Activated CD4-positive, alpha-beta T cell treated with anti-CD3 and anti-CD28 coated beads, Interleukin-2, amount 10 ng/mL, durations not matched to agents 24 days and 14 days (primary cell): Measurements from ENCODE around the gene C6orf132. TPM values are rescaled to one million over a fixed set of nuclear protein-coding genes. Genes with fewer than 3 reads are reported as not detected.

Source experiments
- DNase-seq: peaks from one replicate; pipeline ENCODE4 v3.0.0; 2022
- H3K27ac Mint-ChIP-seq: one replicate; pipeline ENCODE4 v1.8.0; 2022; ENCODE audit warnings: mild to moderate bottlenecking, mixed read lengths
- H3K27me3 Mint-ChIP-seq: one replicate; pipeline ENCODE4 v1.8.0; 2022; ENCODE audit warnings: mixed read lengths
- H3K36me3 Mint-ChIP-seq: one replicate; pipeline ENCODE4 v1.8.0; 2022; ENCODE audit warnings: low read depth, mild to moderate bottlenecking, mixed read lengths
- H3K4me1 Mint-ChIP-seq: one replicate; pipeline ENCODE4 v1.8.0; 2021; ENCODE audit warnings: mixed read lengths
- H3K4me3 Mint-ChIP-seq: one replicate; pipeline ENCODE4 v1.8.0; 2022; ENCODE audit warnings: mild to moderate bottlenecking, moderate library complexity, mixed read lengths
- H3K9me3 Mint-ChIP-seq: one replicate; pipeline ENCODE4 v1.8.0; 2021; ENCODE audit warnings: mixed read lengths
- intact Hi-C: fragments of 100-400 bp; cut with micrococcal nuclease; formaldehyde crosslinking; loops from one replicate; pipeline ENCODE4 v1.15.1; 2023
- total RNA-seq: library from RNA; stranded (reverse); gene quantifications from 2 replicates; pipeline ENCODE4 v1.2.3, GENCODE V29; 2022

Gene C6orf132
- total RNA-seq, 1 donor from 2014 or later = 0.40 TPM

DNA sequence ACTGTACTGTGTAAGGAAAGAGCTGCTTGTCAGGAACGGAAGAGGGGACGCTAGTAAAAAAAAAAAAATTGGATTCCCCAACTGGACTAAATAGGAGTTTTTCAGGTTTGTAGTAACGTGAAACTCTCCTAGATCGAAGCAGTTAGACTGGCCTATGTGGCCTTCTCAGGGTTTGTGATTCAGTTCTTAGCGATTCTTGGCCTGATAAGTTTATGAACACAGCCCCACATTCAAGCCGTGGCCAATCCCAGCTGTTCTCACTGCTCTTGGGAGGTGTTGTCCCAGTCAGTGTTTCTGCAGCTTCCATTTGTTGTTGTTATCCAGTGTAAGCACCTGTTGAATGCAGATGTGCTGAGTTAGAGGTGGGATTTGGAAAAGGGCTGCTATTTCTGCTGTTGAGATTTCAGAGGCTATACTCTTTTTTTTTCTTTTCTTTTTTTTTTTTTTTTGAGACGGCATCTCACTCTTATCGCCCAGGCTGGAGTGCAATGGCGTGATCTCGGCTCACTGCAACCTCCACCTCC, 62.4 kb downstream of the C6orf132 start:
- no peak overlapping the region for H3K27ac Mint-ChIP-seq
- peaks cover 26% of the 10 kb centered on the region for H3K36me3 Mint-ChIP-seq
- DNase-seq = no peak
- H3K4me1 Mint-ChIP-seq = peaks cover 3% of the 10 kb centered on the region
- H3K9me3 Mint-ChIP-seq = no peaks in the 10 kb centered on the region
- intact Hi-C loops = no loop called here
- no peaks in the 10 kb centered on the region for H3K27me3 Mint-ChIP-seq
- no peak overlapping the region for H3K4me3 Mint-ChIP-seq

- no peaks in the 10 kb centered on the region for H3K9me3 Mint-ChIP-seq
- DNase-seq = no peak
- H3K36me3 Mint-ChIP-seq = peaks cover 36% of the 10 kb centered on the region
- H3K27ac Mint-ChIP-seq = no peak overlapping the region
- intact Hi-C loops = no loop called here
- peaks cover 3% of the 10 kb centered on the region for H3K4me1 Mint-ChIP-seq
- no peak overlapping the region for H3K4me3 Mint-ChIP-seq
- no peaks in the 10 kb centered on the region for H3K27me3 Mint-ChIP-seq
Observed at GRCh38 chr6:42078386-42078785, 64.0 kb downstream of the C6orf132 start.

GRCh38 chr6:42075159-42075838, 67.1 kb downstream of the C6orf132 start:
- Mint-ChIP-seq H3K27ac (no peak overlapping the region), H3K4me1 (peaks cover 8% of the 10 kb centered on the region), H3K9me3 (no peaks in the 10 kb centered on the region), H3K27me3 (no peaks in the 10 kb centered on the region), H3K36me3 (peaks cover 38% of the 10 kb centered on the region), H3K4me3 (no peak overlapping the region)
- intact Hi-C loops = loop anchor here (1.0 kb wide), 2 partner anchors 29 to 91 kb away; no protein-coding TSS in a partner anchor
- peak; percentile 88 for DNase-seq

GRCh38 chr6:42073287-42073686, 69.1 kb downstream of the C6orf132 start:
- H3K27ac Mint-ChIP-seq = peak overlapping the region; percentile 30
- no peaks in the 10 kb centered on the region for H3K9me3 Mint-ChIP-seq
- no peaks in the 10 kb centered on the region for H3K27me3 Mint-ChIP-seq
- no peak overlapping the region for H3K4me3 Mint-ChIP-seq
- peaks cover 35% of the 10 kb centered on the region for H3K36me3 Mint-ChIP-seq
- DNase-seq = no peak
- intact Hi-C loops = no loop called here
- peaks cover 8% of the 10 kb centered on the region for H3K4me1 Mint-ChIP-seq

DNA sequence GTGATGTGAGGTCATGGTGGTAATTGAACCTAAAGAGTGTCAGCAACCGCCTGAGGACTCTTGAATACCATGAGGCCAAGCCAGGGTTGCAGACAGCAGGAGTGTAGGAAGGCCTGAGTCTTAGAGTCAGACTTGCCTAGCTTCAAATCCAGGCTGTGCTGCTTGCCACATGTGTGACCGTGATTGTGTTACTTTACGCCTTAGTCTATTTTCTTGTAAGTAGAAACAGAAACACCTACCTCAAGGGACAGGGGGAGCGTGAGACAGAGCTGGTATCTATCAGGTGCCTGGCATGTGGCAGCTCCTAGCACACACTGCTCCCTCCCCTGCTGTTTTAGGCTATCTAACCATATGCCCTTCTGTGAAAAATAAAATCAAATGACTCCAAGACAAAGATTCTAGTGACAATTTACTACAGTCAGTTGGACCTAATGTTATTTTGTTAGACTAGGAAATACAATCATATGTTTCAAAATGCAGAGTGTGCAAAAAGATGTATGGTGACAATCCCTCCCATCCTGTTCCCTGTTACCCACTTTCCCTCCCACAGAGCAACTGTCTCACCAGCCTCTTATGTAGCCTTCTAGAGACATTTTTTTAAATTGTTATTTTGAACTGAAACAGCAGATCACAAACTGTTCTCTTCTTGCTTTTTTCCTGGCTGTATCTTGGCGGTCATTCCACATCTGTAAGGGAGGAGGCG, 70.4 kb downstream of the C6orf132 start:
- Mint-ChIP-seq H3K27me3 (no peaks in the 10 kb centered on the region), H3K36me3 (peaks cover 32% of the 10 kb centered on the region), H3K9me3 (no peaks in the 10 kb centered on the region), H3K4me1 (peaks cover 8% of the 10 kb centered on the region), H3K4me3 (no peak overlapping the region), H3K27ac (peak overlapping the region; percentile 3)
- intact Hi-C loops = no loop called here
- no peak for DNase-seq

DNA sequence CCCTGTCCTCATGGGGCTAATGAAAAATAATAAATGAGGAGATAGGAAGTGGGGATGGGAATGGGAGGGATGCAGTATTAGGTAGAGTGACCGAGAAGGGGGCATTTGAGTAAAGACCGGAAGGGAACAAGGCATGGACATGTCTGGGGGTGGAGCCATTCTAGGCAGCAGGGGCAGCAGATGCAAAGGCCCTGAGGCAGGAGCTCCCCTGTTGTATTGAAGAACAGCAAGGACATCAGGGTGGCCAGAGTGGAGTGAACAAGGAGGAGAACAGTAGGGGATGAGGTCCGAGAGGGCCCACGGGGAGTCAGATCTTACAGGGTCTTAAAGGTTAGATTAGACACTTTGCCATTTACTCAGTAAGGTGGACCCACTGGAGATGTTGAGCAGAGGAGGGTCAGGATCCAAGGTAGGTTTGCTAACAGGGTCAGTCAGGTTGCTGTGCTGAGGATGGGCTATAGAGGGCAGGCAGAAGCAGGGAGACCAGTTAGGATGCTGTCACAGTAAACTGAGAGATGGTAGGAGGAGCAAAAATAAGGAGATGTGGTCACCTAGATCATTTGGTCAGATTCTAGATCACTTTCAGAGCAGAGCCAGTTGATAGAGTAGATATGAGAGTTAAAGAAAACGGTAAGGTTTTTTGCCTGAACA, 73.4 kb downstream of the C6orf132 start:
- H3K36me3 Mint-ChIP-seq = peaks cover 27% of the 10 kb centered on the region
- no peak for DNase-seq
- intact Hi-C loops = no loop called here
- peaks cover 7% of the 10 kb centered on the region for H3K4me1 Mint-ChIP-seq
- H3K27me3 Mint-ChIP-seq = no peaks in the 10 kb centered on the region
- no peaks in the 10 kb centered on the region for H3K9me3 Mint-ChIP-seq
- H3K4me3 Mint-ChIP-seq = no peak overlapping the region
- H3K27ac Mint-ChIP-seq = no peak overlapping the region

DNA sequence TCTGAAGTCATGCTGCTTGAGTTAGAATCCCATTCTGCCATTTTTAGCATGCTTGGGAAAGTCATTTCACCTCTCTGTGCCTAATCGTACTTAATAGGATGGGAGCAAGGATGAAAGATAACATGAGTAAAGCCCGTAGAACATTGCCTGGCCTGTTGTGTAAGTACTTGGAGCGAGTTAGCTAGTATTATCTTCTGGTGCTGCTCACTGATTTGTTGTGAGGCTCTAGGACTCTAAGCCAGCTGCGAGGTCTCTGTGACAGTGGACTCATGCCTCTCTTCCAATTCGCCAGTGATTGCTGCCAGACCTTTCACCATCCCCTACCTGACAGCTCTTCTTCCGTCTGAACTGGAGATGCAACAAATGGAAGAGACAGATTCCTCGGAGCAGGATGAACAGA, 74.2 kb downstream of the C6orf132 start:
- intact Hi-C loops = no loop called here
- H3K27ac Mint-ChIP-seq = no peak overlapping the region
- H3K9me3 Mint-ChIP-seq = no peaks in the 10 kb centered on the region
- H3K36me3 Mint-ChIP-seq = peaks cover 25% of the 10 kb centered on the region
- no peak for DNase-seq
- peaks cover 4% of the 10 kb centered on the region for H3K4me1 Mint-ChIP-seq
- no peaks in the 10 kb centered on the region for H3K27me3 Mint-ChIP-seq
- H3K4me3 Mint-ChIP-seq = no peak overlapping the region

DNA sequence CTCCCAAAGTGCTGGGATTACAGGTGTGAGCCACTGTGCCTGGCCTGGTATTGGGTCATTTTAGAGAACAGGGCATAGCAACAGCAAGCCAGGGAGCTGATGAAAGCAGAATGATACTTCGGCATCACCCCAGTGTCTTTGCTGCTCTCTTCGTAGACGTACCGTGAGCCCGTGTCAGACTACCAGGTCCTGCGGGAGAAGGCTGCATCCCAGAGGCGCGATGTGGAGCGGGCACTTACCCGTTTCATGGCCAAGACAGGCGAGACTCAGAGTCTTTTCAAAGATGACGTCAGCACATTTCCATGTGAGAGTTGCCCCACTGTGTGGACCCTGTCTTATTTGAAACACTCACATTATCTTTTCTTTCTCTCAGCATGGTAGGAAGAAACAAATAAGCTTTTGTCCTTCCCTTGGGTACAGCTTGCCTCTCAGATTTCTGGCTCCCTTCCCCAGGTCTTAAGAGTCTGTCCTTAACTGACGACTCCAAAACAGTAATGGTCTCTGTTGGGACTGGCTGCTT, 76.2 kb downstream of the C6orf132 start:
- no peaks in the 10 kb centered on the region for H3K4me1 Mint-ChIP-seq
- DNase-seq = no peak
- H3K9me3 Mint-ChIP-seq = no peaks in the 10 kb centered on the region
- intact Hi-C loops = no loop called here
- H3K4me3 Mint-ChIP-seq = no peak overlapping the region
- peaks cover 24% of the 10 kb centered on the region for H3K36me3 Mint-ChIP-seq
- no peaks in the 10 kb centered on the region for H3K27me3 Mint-ChIP-seq
- no peak overlapping the region for H3K27ac Mint-ChIP-seq

DNA sequence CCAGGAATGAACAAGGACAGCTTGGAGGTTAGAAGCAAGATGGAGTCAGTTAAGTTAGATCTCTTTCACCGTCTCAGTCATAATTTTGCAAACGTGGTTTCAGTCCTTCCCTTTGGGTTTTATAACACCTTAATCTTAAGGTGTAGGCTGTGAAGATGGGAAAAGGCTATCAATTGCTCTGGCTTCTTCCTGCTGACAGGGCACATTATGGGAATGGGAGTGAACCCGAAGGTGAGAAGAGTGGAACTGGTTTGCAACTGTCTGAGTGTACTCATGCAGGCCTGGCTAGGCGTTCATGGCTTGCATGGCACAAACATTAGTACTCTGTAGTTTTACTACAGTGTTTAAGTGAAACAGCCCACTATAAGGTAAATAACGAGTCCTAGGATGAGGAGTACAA, 82.7 kb downstream of the C6orf132 start:
- peaks cover 4% of the 10 kb centered on the region for H3K9me3 Mint-ChIP-seq
- intact Hi-C loops = no loop called here
- H3K27ac Mint-ChIP-seq = no peak overlapping the region
- no peak for DNase-seq
- H3K36me3 Mint-ChIP-seq = peaks cover 64% of the 10 kb centered on the region
- H3K27me3 Mint-ChIP-seq = no peaks in the 10 kb centered on the region
- peaks cover 7% of the 10 kb centered on the region for H3K4me1 Mint-ChIP-seq
- H3K4me3 Mint-ChIP-seq = no peak overlapping the region

GRCh38 chr6:42053601-42054000, 88.8 kb downstream of the C6orf132 start:
- peaks cover 37% of the 10 kb centered on the region for H3K4me1 Mint-ChIP-seq
- intact Hi-C loops = loop anchor here (5.0 kb wide), 1 partner anchor 509 kb away; the partner anchor contains the start of gene UBR2
- peaks cover 57% of the 10 kb centered on the region for H3K36me3 Mint-ChIP-seq
- no peak overlapping the region for H3K4me3 Mint-ChIP-seq
- H3K27ac Mint-ChIP-seq = no peak overlapping the region
- DNase-seq = no peak
- H3K27me3 Mint-ChIP-seq = no peaks in the 10 kb centered on the region
- no peaks in the 10 kb centered on the region for H3K9me3 Mint-ChIP-seq

DNA sequence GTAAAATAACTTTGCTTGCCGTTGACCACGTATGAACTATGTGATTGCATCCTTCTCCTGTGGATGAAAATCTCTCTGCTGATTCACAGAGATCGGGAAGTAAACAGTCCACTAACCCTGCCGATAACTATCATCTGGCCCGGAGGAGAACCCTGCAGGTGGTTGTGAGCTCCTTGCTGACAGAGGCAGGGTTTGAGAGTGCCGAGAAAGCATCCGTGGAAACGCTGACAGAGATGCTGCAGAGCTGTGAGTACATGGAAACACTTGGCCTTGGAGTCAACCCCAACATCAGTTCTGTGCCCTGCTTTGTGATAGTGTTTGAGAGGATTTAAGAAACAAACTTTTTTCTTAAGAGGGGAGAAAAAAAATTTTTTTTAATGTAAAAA, 91.2 kb downstream of the C6orf132 start:
- Mint-ChIP-seq H3K4me3 (peak overlapping the region; percentile 98), H3K27ac (peak overlapping the region; percentile 75), H3K27me3 (no peaks in the 10 kb centered on the region), H3K9me3 (no peaks in the 10 kb centered on the region), H3K4me1 (peaks cover 58% of the 10 kb centered on the region), H3K36me3 (peaks cover 46% of the 10 kb centered on the region)
- DNase-seq = no peak
- intact Hi-C loops = loop anchor here (5.0 kb wide), 1 partner anchor 511 kb away; the partner anchor contains the start of gene UBR2
